ENCODE results near the gene ZNF614. TPM values are rescaled to one million over a fixed set of nuclear protein-coding genes. Genes with fewer than 3 reads are reported as not detected.

Gene ZNF614
- total RNA-seq, 1 experiment from 2014 or later: 3.1 TPM

Other genes starting within 250 kb of the ZNF614 start
- not detected in 2 replicates for gene FPR3, start 233.2 kb downstream of the ZNF614 start, total RNA-seq (2014; rRNA removed; shearing (Covaris generic); ENCODE audit: low replicate concordance)
- gene ZNF577, start 140.4 kb downstream of the ZNF614 start, total RNA-seq (2014; rRNA removed; shearing (Covaris generic); ENCODE audit: low replicate concordance): 1.3 and 2.0 TPM in 2 replicates
- gene ZNF649, start 123.4 kb downstream of the ZNF614 start, total RNA-seq (2014; rRNA removed; shearing (Covaris generic); ENCODE audit: low replicate concordance): 6.6 and 7.4 TPM in 2 replicates
- gene ZNF613, start 100.9 kb downstream of the ZNF614 start, total RNA-seq (2014; rRNA removed; shearing (Covaris generic); ENCODE audit: low replicate concordance): 0.84 and 3.0 TPM in 2 replicates
- gene ZNF350, start 41.5 kb downstream of the ZNF614 start, total RNA-seq (2014; rRNA removed; shearing (Covaris generic); ENCODE audit: low replicate concordance): 3.0 and 4.8 TPM in 2 replicates
- 5.6 and 8.4 TPM in 2 replicates for gene ZNF615, start 20.2 kb downstream of the ZNF614 start, total RNA-seq (2014; rRNA removed; shearing (Covaris generic); ENCODE audit: low replicate concordance)
- 1.2 and 3.4 TPM in 2 replicates for gene ZNF432, start 20.5 kb upstream of the ZNF614 start, total RNA-seq (2014; rRNA removed; shearing (Covaris generic); ENCODE audit: low replicate concordance)
- 3.6 and 4.8 TPM in 2 replicates for gene ZNF841, start 67.4 kb upstream of the ZNF614 start, total RNA-seq (2014; rRNA removed; shearing (Covaris generic); ENCODE audit: low replicate concordance)
- 1.6 and 1.9 TPM in 2 replicates for gene ZNF616, start 111.6 kb upstream of the ZNF614 start, total RNA-seq (2014; rRNA removed; shearing (Covaris generic); ENCODE audit: low replicate concordance)
- gene ZNF836, start 143.2 kb upstream of the ZNF614 start, total RNA-seq (2014; rRNA removed; shearing (Covaris generic); ENCODE audit: low replicate concordance): 4.0 and 5.0 TPM in 2 replicates
- 74.0 and 171 TPM in 2 replicates for gene PPP2R1A, start 161.7 kb upstream of the ZNF614 start, total RNA-seq (2014; rRNA removed; shearing (Covaris generic); ENCODE audit: low replicate concordance)
- gene ZNF766, start 241.2 kb upstream of the ZNF614 start, total RNA-seq (2014; rRNA removed; shearing (Covaris generic); ENCODE audit: low replicate concordance): 12.3 and 32.7 TPM in 2 replicates